ENCODE results near the gene DNASE1L2.

DNA sequence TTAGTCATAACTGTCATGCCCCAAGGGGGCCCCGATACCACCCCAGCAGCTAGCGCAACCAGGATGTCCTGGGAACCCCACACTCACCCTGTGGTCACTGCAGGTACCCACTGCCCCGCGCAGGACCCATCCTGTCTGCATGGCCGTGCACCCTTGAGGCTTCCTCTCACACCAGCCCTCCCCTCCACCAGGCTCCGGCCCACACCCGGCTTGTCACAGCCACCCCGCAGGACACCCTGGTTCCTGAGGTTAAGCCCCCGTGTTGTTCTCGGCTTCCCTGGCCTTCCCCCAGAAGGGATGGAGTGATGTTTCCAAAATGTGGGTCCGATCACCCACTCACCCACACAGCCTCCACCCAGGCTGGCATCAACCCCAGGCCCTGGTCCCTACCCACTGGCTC, 7.5 kb downstream of the DNASE1L2 start:
- TF ChIP-seq ZFX (IDR thresholded peaks at IDR 0.05) (no peak), CTCF (conservative IDR thresholded peaks at IDR 0.05) (no peak)

All from C4-2B (cell line).